Gastrocnemius medialis (tissue), 4 donors: ENCODE results near the gene MTERF4. TPM values are rescaled to one million over a fixed set of nuclear protein-coding genes. Genes with fewer than 3 reads are reported as not detected.

Experiments used
- ATAC-seq, 2 donors: fragments of 150-250 bp; one replicate each; pipeline ENCODE4 v1.9.1; 2016
- DNase-seq, 2 donors: peaks; one replicate each; pipeline ENCODE4 v3.0.0-alpha.2; 2019
- H3K27ac ChIP-seq, 4 donors: fragments of 200-600 bp; sonication (generic); 1 replicate in 1 of 4; 2 replicates in 3 of 4; pipeline ENCODE4 v1.5.1; 2016 to 2018; ENCODE audit warnings: mild to moderate bottlenecking in 2 of 4, moderate library complexity in 1 of 4
- H3K27me3 ChIP-seq, 3 donors: fragments of 200-600 bp; sonication (generic) in 2 of 3; 1 replicate in 1 of 3; 2 replicates in 2 of 3; pipeline versions ENCODE4 v1.5.1 to v1.6.0; 2016 to 2019; ENCODE audit warnings: mild to moderate bottlenecking in 1 of 3, moderate library complexity in 1 of 3
- H3K36me3 ChIP-seq, 2 donors: fragments of 200-600 bp; sonication (generic) in 1 of 2; one replicate each; pipeline ENCODE4 v1.5.1; 2017 to 2018
- H3K4me1 ChIP-seq, 2 donors: fragments of 200-600 bp; sonication (generic) in 1 of 2; one replicate each; pipeline ENCODE4 v1.5.1; 2016 to 2017; ENCODE audit warnings: mild to moderate bottlenecking in 2 of 2
- H3K4me3 ChIP-seq, 4 donors: fragments of 200-600 bp; sonication (generic) in 3 of 4; 1 replicate in 1 of 4; 2 replicates in 3 of 4; pipeline ENCODE4 v1.5.1; 2016 to 2019; ENCODE audit warnings: mild to moderate bottlenecking in 2 of 4
- H3K9me3 ChIP-seq, 3 donors: fragments of 200-600 bp; sonication (generic) in 2 of 3; 1 replicate in 1 of 3; 2 replicates in 2 of 3; pipeline ENCODE4 v1.5.1; 2016 to 2019
- POLR2A ChIP-seq, 2 donors: fragments of 450-650 bp; IDR thresholded peaks; one replicate each; pipeline ENCODE4 v1.6.1; 2017; ENCODE audit warnings: antibody characterized with exemption in 2 of 2, mild to moderate bottlenecking in 2 of 2, moderate library complexity in 2 of 2
- in situ Hi-C, 4 donors: fragments of 200-750 bp; cut with MboI; loops; one replicate each; pipeline versions ENCODE4 v1.15.0 to v1.8.0; 2017; ENCODE audit warnings: low sequenced_read_pairs in 4 of 4
- intact Hi-C: fragments of 100-400 bp; cut with DNase I; formaldehyde crosslinking; loops from one replicate; pipeline ENCODE4 v1.15.1; 2023; ENCODE audit warnings: low total_unique reads
- total RNA-seq, 4 donors: library from RNA; depleted of rRNA; stranded (reverse); fragments of >200 nt; gene quantifications; one replicate each; pipeline versions ENCODE4 v1.1.0 to v1.2.3, GENCODE V29; 2016
- TF ChIP-seq, protein P1 (sequence below), 5 experiments: fragments of 450-650 bp in 3 of 5; fragments of 200-600 bp in 2 of 5; sonication (generic) in 2 of 5; IDR thresholded peaks in 4 of 5; conservative IDR thresholded peaks in 1 of 5; 1 replicate in 4 of 5; 2 replicates in 1 of 5; pipeline ENCODE4 v1.5.1; 2016 to 2019; ENCODE audit warnings: antibody characterized with exemption in 5 of 5, mild to moderate bottlenecking in 3 of 5, moderate library complexity in 3 of 5

Gene MTERF4
- total RNA-seq, 4 donors from 2014 or later: 21.8 to 49.3 (median 37.0) TPM

DNA sequence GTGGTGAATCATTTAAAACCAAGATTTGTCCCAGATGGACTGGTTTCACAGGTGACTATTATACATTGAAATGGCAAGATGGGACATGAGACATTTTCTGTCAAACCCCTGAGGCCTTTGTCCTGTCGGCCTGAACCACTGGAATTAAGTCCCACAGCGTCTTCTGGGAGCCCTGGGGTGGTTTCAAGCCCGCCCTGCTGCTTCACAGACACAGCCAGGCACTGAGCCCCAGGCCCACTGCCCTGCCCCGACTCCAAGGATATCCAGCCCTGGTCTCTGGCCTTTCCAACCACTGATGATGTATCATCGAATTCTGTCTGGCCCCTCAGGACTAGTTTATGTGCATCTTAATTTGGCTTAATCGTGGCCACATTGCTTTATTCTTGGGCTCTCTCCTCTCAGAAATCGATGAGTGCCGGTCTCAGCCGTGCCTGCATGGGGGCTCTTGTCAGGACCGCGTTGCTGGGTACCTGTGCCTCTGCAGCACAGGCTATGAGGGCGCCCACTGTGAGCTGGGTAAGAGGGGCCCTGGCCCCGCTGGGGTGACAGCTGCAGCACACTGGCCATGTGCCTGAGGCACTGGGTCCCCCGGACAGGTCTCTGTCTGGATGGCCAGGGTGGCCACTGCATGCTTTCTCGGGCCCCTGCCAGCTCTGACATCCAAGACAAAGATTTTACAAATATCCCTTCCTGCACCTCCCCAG lies 39.5 kb downstream of the MTERF4 start:
- H3K9me3 ChIP-seq: no peaks in the 10 kb centered on the region
- H3K4me3 ChIP-seq: no peak overlapping the region
- ATAC-seq (no peak), DNase-seq (no peak)
- H3K4me1 ChIP-seq: no peaks in the 10 kb centered on the region
- in situ Hi-C loops: no loop called here
- no peak overlapping the region for H3K27ac ChIP-seq
- no peaks in the 10 kb centered on the region for H3K27me3 ChIP-seq
- intact Hi-C loops: no loop called here
- peaks cover 0 to 22% of the 10 kb centered on the region in 2 donors for H3K36me3 ChIP-seq
- TF ChIP-seq, protein P1, sequence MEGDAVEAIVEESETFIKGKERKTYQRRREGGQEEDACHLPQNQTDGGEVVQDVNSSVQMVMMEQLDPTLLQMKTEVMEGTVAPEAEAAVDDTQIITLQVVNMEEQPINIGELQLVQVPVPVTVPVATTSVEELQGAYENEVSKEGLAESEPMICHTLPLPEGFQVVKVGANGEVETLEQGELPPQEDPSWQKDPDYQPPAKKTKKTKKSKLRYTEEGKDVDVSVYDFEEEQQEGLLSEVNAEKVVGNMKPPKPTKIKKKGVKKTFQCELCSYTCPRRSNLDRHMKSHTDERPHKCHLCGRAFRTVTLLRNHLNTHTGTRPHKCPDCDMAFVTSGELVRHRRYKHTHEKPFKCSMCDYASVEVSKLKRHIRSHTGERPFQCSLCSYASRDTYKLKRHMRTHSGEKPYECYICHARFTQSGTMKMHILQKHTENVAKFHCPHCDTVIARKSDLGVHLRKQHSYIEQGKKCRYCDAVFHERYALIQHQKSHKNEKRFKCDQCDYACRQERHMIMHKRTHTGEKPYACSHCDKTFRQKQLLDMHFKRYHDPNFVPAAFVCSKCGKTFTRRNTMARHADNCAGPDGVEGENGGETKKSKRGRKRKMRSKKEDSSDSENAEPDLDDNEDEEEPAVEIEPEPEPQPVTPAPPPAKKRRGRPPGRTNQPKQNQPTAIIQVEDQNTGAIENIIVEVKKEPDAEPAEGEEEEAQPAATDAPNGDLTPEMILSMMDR (IDR thresholded peaks at IDR 0.05 in 4 of 5, conservative IDR thresholded peaks at IDR 0.05 in 1 of 5): no peak
- TF ChIP-seq POLR2A (IDR thresholded peaks at IDR 0.05): no peak

DNA sequence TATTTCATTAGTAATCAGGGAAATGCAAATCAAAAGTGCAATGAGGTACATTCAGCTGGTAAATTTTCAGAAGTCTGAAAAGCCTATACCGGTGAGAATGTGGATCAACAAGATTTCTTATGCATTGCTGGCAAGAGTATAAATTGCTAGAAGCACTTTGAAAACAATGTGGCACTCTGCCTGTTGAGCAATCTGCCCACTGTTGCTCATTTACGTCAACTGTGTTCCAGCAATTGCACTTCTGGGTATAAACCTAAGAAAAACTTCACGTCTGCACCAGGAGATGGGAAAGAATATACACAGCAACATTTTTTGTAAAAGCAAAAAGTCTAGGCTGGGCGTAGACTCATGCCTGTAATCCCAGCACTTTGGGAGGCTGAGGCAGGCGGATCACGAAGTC lies 40.8 kb downstream of the MTERF4 start:
- H3K4me3 ChIP-seq: no peak overlapping the region
- H3K36me3 ChIP-seq: peaks cover 0 to 10% of the 10 kb centered on the region in 2 donors
- ATAC-seq: no peak
- H3K9me3 ChIP-seq: no peaks in the 10 kb centered on the region
- in situ Hi-C loops (no loop called here), intact Hi-C loops (no loop called here)
- no peak for TF ChIP-seq POLR2A (IDR thresholded peaks at IDR 0.05)
- TF ChIP-seq, protein P1 (IDR thresholded peaks at IDR 0.05 in 4 of 5, conservative IDR thresholded peaks at IDR 0.05 in 1 of 5): no peak
- no peaks in the 10 kb centered on the region for H3K27me3 ChIP-seq
- no peak for DNase-seq
- no peaks in the 10 kb centered on the region for H3K4me1 ChIP-seq
- no peak overlapping the region for H3K27ac ChIP-seq

DNA sequence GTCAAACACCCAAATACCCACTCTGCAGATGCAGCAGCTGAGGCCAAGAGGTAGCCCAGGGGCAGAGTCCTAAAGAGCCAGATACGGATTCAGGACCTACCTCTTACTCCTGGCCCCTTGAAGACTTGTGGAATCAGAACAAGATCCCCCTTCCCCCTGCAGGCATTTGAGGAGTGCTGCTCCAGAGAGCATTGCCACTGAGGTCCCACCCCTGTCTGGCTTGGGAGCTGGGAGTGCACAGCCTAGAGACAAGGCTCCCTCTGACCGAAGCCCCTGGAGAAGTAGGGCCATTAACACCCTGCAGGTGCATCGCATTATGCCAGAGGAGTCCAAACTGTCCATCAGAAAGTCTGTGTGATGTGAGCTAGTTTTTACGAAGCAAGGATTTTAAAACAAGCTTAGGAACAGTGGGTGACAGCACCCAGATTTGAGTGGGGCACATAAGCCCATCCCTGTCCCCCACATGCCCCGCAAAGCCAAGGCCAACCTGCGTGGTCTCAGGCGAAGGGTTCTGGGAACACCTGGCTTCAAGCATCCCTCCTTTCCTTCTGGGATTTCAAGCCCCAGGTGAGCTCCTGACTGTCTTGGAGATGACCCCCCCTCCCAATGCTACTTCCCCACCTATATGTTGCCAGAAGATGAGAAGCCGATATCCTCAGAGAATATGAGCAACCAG lies 48.4 kb downstream of the MTERF4 start:
- no peaks in the 10 kb centered on the region for H3K9me3 ChIP-seq
- ATAC-seq (no peak), DNase-seq (no peak)
- H3K36me3 ChIP-seq: peaks cover 2 to 58% of the 10 kb centered on the region in 2 donors
- in situ Hi-C loops: no loop called here
- H3K27me3 ChIP-seq: no peaks in the 10 kb centered on the region
- intact Hi-C loops: no loop called here
- H3K27ac ChIP-seq: no peak overlapping the region
- TF ChIP-seq, protein P1 (IDR thresholded peaks at IDR 0.05 in 4 of 5, conservative IDR thresholded peaks at IDR 0.05 in 1 of 5): no peak
- TF ChIP-seq POLR2A (IDR thresholded peaks at IDR 0.05): no peak
- H3K4me3 ChIP-seq: no peak overlapping the region
- no peaks in the 10 kb centered on the region for H3K4me1 ChIP-seq

DNA sequence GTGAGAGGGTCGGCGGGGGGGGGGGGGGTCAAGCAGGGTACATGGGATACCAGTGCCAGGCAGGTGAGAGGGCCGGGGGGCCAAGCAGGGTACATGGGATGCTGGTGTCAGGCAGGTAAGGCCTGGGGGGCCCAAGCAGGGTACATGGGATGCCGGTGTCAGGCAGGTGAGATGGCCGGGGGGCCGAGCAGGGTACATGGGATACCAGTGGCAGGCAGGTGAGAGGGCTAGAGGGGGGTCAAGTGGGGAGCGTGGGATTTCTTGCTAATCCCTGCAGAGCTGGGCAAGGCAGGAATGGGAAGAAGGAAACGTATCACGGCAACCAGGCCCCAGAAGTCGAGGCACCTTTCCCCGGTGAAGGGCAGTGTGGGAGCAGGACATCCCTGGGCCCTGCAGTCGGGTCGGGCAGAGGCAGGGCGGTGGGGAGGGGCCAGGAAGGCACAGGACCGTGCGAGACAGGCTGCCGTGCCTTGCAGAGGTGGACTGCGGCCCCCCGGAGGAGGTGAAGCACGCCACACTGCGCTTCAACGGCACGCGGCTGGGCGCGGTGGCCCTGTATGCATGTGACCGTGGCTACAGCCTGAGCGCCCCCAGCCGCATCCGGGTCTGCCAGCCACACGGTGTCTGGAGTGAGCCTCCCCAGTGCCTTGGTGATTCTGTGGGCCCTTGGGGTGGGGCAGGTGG lies 49.3 kb downstream of the MTERF4 start:
- in situ Hi-C loops: no loop called here
- H3K36me3 ChIP-seq: peaks cover 2 to 64% of the 10 kb centered on the region in 2 donors
- H3K4me3 ChIP-seq: no peak overlapping the region

More for the DNA sequence above, 49.3 kb downstream of the MTERF4 start:
- Histone ChIP-seq H3K27ac (no peak overlapping the region), H3K9me3 (no peaks in the 10 kb centered on the region), H3K27me3 (no peaks in the 10 kb centered on the region), H3K4me1 (no peaks in the 10 kb centered on the region)
- ATAC-seq (no peak), DNase-seq (peak in 1 of 2 donors; percentile 10)
- intact Hi-C loops: no loop called here
- TF ChIP-seq POLR2A (IDR thresholded peaks at IDR 0.05): no peak
- TF ChIP-seq, protein P1 (IDR thresholded peaks at IDR 0.05 in 4 of 5, conservative IDR thresholded peaks at IDR 0.05 in 1 of 5): no peak
